K562 (cell line): ENCODE data around the gene TBX10. TPM values are rescaled to one million over a fixed set of nuclear protein-coding genes. Genes with fewer than 3 reads are reported as not detected.

Experiments used
- ATAC-seq: fragments of 200-7000 bp; cut with Tn5 transposase; 3 replicates; pipeline ENCODE4 v1.9.1; 2020; ENCODE audit warnings: moderate library complexity
- BruUV-seq: library from RNA; stranded (reverse); fragments of 400-500 nt; replicated peaks from 2 replicates; lab custom pipeline; 2021; lab: Mats Ljungman, UMichigan
- CTCF ChIA-PET: fragments of 300-600 bp; formaldehyde crosslinking; extraction: SDS; loops from one replicate; lab custom pipeline; 2021; ENCODE audit warnings: low intra/inter-chr PET ratio; lab: Yijun Ruan, JAX
- POLR2A ChIA-PET: fragments of 300-600, 350-650 bp; sonication (Branson Sonifier 250); formaldehyde crosslinking; extraction: SDS; loops from one replicate; lab custom pipeline; 2021; ENCODE audit warnings: antibody characterized with exemption, inconsistent platforms; lab: Yijun Ruan, JAX
- DNase-seq, 4 experiments: peaks; one replicate each; pipeline versions ENCODE4 v3.0.0 to v3.0.0-alpha.2; 2011 to 2018; ENCODE audit warnings: low spot score in 3 of 4, mixed read lengths in 3 of 4; ENCODE audit errors: extremely low read depth in 1 of 4
- FAIRE-seq: peaks from 2 replicates; lab custom pipeline; 2011; peaks lifted over from hg19 to GRCh38; lab: Jason Lieb, UNC
- H2AFZ ChIP-seq: 2 replicates; pipeline ENCODE4 v1.6.0; 2011; ENCODE audit warnings: low read depth, low read length, control low read depth, inconsistent platforms
- H3K27ac ChIP-seq: fragments of 200-600 bp; 3 replicates; pipeline ENCODE4 v1.8.0; 2011; ENCODE audit warnings: low read depth, mild to moderate bottlenecking, control low read depth, inconsistent platforms, low read length, moderate library complexity, mixed read lengths; ENCODE audit errors: extremely low read depth
- H3K27me3 ChIP-seq, 2 experiments: fragments of 300-600 bp in 1 of 2; 2 replicates in 1 of 2; 3 replicates in 1 of 2; pipeline versions ENCODE4 v1.6.0 to v1.8.0; 2011; ENCODE audit warnings: inconsistent platforms in 2 of 2, low read length in 2 of 2, mild to moderate bottlenecking in 1 of 2, mixed read lengths in 1 of 2, moderate library complexity in 1 of 2; ENCODE audit not compliant: control insufficient read depth in 2 of 2, insufficient read depth in 2 of 2
- H3K36me3 ChIP-seq: fragments of 300-600 bp; 3 replicates; pipeline ENCODE4 v1.8.0; 2011; ENCODE audit warnings: mild to moderate bottlenecking, low read length, inconsistent platforms; ENCODE audit not compliant: control insufficient read depth, insufficient read depth
- H3K4me1 ChIP-seq, 2 experiments: fragments of 200-600 bp in 1 of 2; replicated peaks in 1 of 2; 2 replicates in 1 of 2; 3 replicates in 1 of 2; pipeline versions ENCODE4 v1.5.1 to v1.8.0; 2011; ENCODE audit warnings: inconsistent platforms in 2 of 2, low read length in 2 of 2, mild to moderate bottlenecking in 1 of 2, mixed read lengths in 1 of 2, moderate library complexity in 1 of 2; ENCODE audit not compliant: control insufficient read depth in 2 of 2, insufficient read depth in 2 of 2
- H3K4me2 ChIP-seq: 2 replicates; pipeline ENCODE4 v1.6.1; 2011; ENCODE audit warnings: low read length, control low read depth, inconsistent platforms, mixed read lengths; ENCODE audit not compliant: insufficient read depth
- H3K4me3 ChIP-seq: fragments of 200-600 bp; sonication (generic), shearing (Covaris generic); 2 replicates; pipeline ENCODE4 v1.5.1; 2016; ENCODE audit warnings: control low read depth, inconsistent platforms
- H3K79me2 ChIP-seq: fragments of 200-600 bp; 3 replicates; pipeline ENCODE4 v1.8.0; 2011; ENCODE audit warnings: low read length, inconsistent platforms; ENCODE audit not compliant: control insufficient read depth, insufficient read depth
- H3K9ac ChIP-seq, 2 experiments: 2 replicates each; pipeline versions ENCODE4 v1.6.0 to v1.6.1; 2011; ENCODE audit warnings: low read depth in 2 of 2, low read length in 2 of 2, control low read depth in 1 of 2, inconsistent platforms in 1 of 2, mild to moderate bottlenecking in 1 of 2, mixed read lengths in 1 of 2; ENCODE audit not compliant: insufficient read depth in 1 of 2
- H3K9me1 ChIP-seq: one replicate; pipeline ENCODE4 v1.6.0; 2011; ENCODE audit warnings: inconsistent platforms, mild to moderate bottlenecking, low read length, moderate library complexity; ENCODE audit not compliant: control insufficient read depth, insufficient read depth
- H3K9me3 ChIP-seq: replicated peaks from 2 replicates; pipeline ENCODE4 v1.5.1; 2011; ENCODE audit warnings: low read depth, low read length, inconsistent platforms; ENCODE audit not compliant: control insufficient read depth, insufficient read depth
- H4K20me1 ChIP-seq: replicated peaks from 2 replicates; pipeline ENCODE4 v1.6.1; 2011; ENCODE audit warnings: low read length, inconsistent platforms, mixed read lengths; ENCODE audit not compliant: control insufficient read depth, insufficient read depth
- MCM7 ChIP-seq, 2 experiments: fragments of 450-650 bp; IDR thresholded peaks; 2 replicates each; pipeline ENCODE4 v1.6.1; 2016 to 2018
- MTA2 ChIP-seq: fragments of 450-650 bp; IDR thresholded peaks from 2 replicates; pipeline ENCODE4 v1.6.1; 2016; ENCODE audit warnings: low read depth
- PYGO2 ChIP-seq: fragments of 450-650 bp; IDR thresholded peaks from 2 replicates; pipeline ENCODE4 v1.6.1; 2016; ENCODE audit warnings: mild to moderate bottlenecking, missing genetic modification characterization, moderate library complexity, missing compliant biosample characterization
- ZNF121 ChIP-seq: sonication (generic); formaldehyde crosslinking; conservative IDR thresholded peaks from 2 replicates; pipeline ENCODE4 v1.8.0; 2022; ENCODE audit warnings: missing genetic modification reagents
- WGBS: fragments of 100-300 bp; shearing (Covaris generic); methylation state at CpG from one replicate; pipeline ENCODE4 v1.1.6; 2016; ENCODE audit warnings: low coverage, mixed read lengths; ENCODE audit not compliant: insufficient coverage; ENCODE audit errors: missing lambda C conversion rate; 5-methylcytosine and 5-hydroxymethylcytosine counted together
- in situ Hi-C: fragments of 300-500 bp; cut with MboI; formaldehyde crosslinking; loops from 4 replicates; pipeline ENCODE4 v1.15.0; 2018; ENCODE audit warnings: inconsistent platforms, mixed read lengths
- intact Hi-C: fragments of 100-400 bp; cut with micrococcal nuclease; formaldehyde crosslinking; loops from 2 replicates; pipeline ENCODE4 v1.14.2; 2022
- polyA plus RNA-seq, 8 experiments: library from polyadenylated mRNA; depleted of rRNA in 4 of 8; stranded (reverse) in 5 of 8; unstranded in 3 of 8; fragments of >200 nt; fragmentation: Nextera tagmentation in 2 of 8; fragmentation: Illumina TruSeq in 1 of 8; extraction: Ambion mirVana in 2 of 8; extraction: Trizol in 1 of 8; gene quantifications; 2 replicates each; pipeline versions ENCODE4 v1.2.1 to v1.2.3, GENCODE V29; 2011 to 2014; ENCODE audit warnings: inconsistent platforms in 1 of 8, missing spikeins in 1 of 8
- total RNA-seq, 7 experiments: library from RNA; depleted of rRNA in 6 of 7; stranded (reverse); fragments of >200 nt in 6 of 7; fragmentation: Illumina TruSeq in 2 of 7; extraction: Trizol in 2 of 7; gene quantifications; 2 replicates each; pipeline versions ENCODE4 v1.2.1 to v1.2.3, GENCODE V29; 2011 to 2021; ENCODE audit warnings: low replicate concordance in 1 of 7

Gene TBX10
- total and polyA plus RNA-seq, 9 of the 15 experiments (the other 6 are each of a cell fraction or from before 2014, with no cell fraction given), result not detected

GRCh38 chr11:67652965-67653845 lies 13.6 kb upstream of the TBX10 start:
- 26% methylated on average over 15 of the region's 15 CpGs for WGBS
- Histone ChIP-seq H3K9me1 (no peaks in the 10 kb centered on the region), H3K4me1 (peaks cover 0 to 12% of the 10 kb centered on the region in 2 experiments; a peak in 1 of 5 replicates), H4K20me1 (peaks cover 3% of the 10 kb centered on the region; the same call in 1 of the 2 replicates), H3K4me2 (no peak overlapping the region), H3K36me3 (no peaks in the 10 kb centered on the region), H3K4me3 (no peak overlapping the region), H3K27ac (no peak overlapping the region)
- CTCF ChIA-PET, result no interaction called here
- no peak for ATAC-seq
- POLR2A ChIA-PET, result no interaction called here
- in situ Hi-C loops (loop anchor here (5.0 kb wide), 1 partner anchor 81 kb away; no protein-coding TSS in a partner anchor), intact Hi-C loops (no loop called here)
- no TSS peak for BruUV-seq
- DNase-seq, result no peak
- no peak for FAIRE-seq
- TF ChIP-seq MTA2 (no peak), ZNF121 (CRISPR knock-in tag) (peak; percentile 91), PYGO2 (no peak), MCM7 (IDR thresholded peaks at IDR 0.05) (no peak)
- TF ChIP-seq, all 486 proteins: peak for 1
- peaks cover 2 to 23% of the 10 kb centered on the region in 2 experiments; a peak in 4 of 5 replicates for H3K27me3 ChIP-seq
- no peak overlapping the region for H2AFZ ChIP-seq
- H3K9ac ChIP-seq, result no peak overlapping the region
- no peaks in the 10 kb centered on the region; the same call in none of the 2 replicates for H3K9me3 ChIP-seq
- no peaks in the 10 kb centered on the region for H3K79me2 ChIP-seq
